Psoas muscle (tissue), 8 donors: ENCODE results near the gene SLC14A1. TPM values are rescaled to one million over a fixed set of nuclear protein-coding genes. Genes with fewer than 3 reads are reported as not detected.

Source experiments
- ATAC-seq, 4 donors: fragments of 200-7000 bp; cut with Tn5 transposase; one replicate each; pipeline ENCODE4 v1.9.1; 2020; ENCODE audit warnings: moderate library complexity in 3 of 4, mild to moderate bottlenecking in 2 of 4
- DNase-seq, 2 donors: peaks; one replicate each; pipeline ENCODE4 v3.0.0-alpha.2; 2020
- H3K27ac ChIP-seq: fragments of 200-600 bp; one replicate; pipeline ENCODE4 v1.8.0; 2022
- H3K27me3 ChIP-seq, 3 donors: fragments of 200-600 bp in 1 of 3; one replicate each; pipeline versions ENCODE4 v1.6.1 to v1.8.0; 2013 to 2022; ENCODE audit warnings: low read length in 2 of 3, mild to moderate bottlenecking in 2 of 3, moderate library complexity in 1 of 3; ENCODE audit not compliant: insufficient read depth in 3 of 3
- H3K36me3 ChIP-seq, 2 donors: fragments of 200-600 bp in 1 of 2; one replicate each; pipeline versions ENCODE4 v1.6.1 to v1.8.0; 2013 to 2022; ENCODE audit warnings: low read depth in 1 of 2, mild to moderate bottlenecking in 1 of 2, moderate library complexity in 1 of 2; ENCODE audit not compliant: insufficient read depth in 1 of 2
- H3K4me1 ChIP-seq: fragments of 200-600 bp; one replicate; pipeline ENCODE4 v1.8.0; 2022
- H3K4me3 ChIP-seq: fragments of 200-600 bp; one replicate; pipeline ENCODE4 v1.8.0; 2022; ENCODE audit warnings: mild to moderate bottlenecking
- H3K9me3 ChIP-seq: fragments of 200-600 bp; one replicate; pipeline ENCODE4 v1.8.0; 2022
- WGBS, 3 donors: extraction: QIAGEN DNeasy Blood & Tissue Kit; methylation state at CpG; one replicate each; pipeline versions ENCODE4 v1.1.6 to v1.1.7; 2013; 5-methylcytosine and 5-hydroxymethylcytosine counted together
- intact Hi-C, 2 donors: fragments of 100-400 bp; cut with DNase I; formaldehyde crosslinking; loops; one replicate each; pipeline versions ENCODE4 v1.11.0 to v1.14.2; 2022
- polyA plus RNA-seq, 3 donors: library from polyadenylated mRNA; stranded (reverse); fragments of 200-250 nt; gene quantifications; one replicate each; pipeline ENCODE4 v1.2.3, GENCODE V29; 2013
- total RNA-seq, 4 donors: library from RNA; stranded (reverse); fragmentation: NEBNext Ultra II Directional in 2 of 4; extraction: Animal tissue kit (Norgen Biotek cat#: 25700) in 2 of 4; gene quantifications; one replicate each; pipeline versions ENCODE4 v1.2.1 to v1.2.4, GENCODE V29; 2021 to 2023
- TF ChIP-seq, protein P1 (sequence below): fragments of 200-600 bp; IDR thresholded peaks from one replicate; pipeline ENCODE4 v1.8.0; 2022; ENCODE audit warnings: antibody characterized with exemption
- donor health status: healthy with polysubstance abuse.
- donor health status: DM: no; HTN: no; CAD: no; lungs with moderate emphysema.
- donor health status: Bipolar disorder and iron deficiency.
- donor health status: healthy.
- donor health status: DM: yes; HTN: yes; CAD: no.
- donor health status: DM: no; HTN: no; CAD: no.
- donor health status: DM: no; HTN: no; CAD: no.
- donor health status: DM: yes; HTN: yes; CAD: no.

SLC14A1 gene
- total and polyA plus RNA-seq, 7 donors, result 1.3 to 10.9 (median 4.8) TPM

DNA sequence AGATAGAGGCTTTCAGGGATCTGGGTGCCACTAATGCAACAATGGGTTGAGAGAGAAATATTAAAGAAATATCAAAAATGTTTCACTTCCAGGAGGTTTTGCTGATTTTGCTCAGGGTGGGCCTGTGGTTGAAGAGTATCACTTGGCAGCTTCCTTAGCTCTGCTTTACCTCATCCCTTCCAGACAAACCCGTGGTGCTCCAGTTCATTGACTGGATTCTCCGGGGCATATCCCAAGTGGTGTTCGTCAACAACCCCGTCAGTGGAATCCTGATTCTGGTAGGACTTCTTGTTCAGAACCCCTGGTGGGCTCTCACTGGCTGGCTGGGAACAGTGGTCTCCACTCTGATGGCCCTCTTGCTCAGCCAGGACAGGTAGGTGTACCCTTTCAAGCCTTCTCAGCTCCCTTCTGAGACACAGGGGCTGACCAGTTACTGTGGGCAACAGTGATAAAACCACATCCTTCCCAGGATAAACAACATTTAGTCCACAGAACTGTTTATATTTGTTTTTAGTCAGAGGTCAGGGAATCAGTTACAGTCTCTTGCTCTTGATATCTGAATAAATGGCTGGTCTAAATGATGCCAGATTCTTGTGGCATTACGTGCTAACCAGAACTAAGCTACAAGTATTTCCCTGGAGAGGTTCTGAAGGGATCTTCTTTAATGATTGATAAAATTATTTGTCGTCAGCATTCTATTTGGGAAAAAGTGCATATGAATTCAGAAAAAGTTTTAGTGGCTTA, 7.0 kb downstream of the SLC14A1 start:
- intact Hi-C loops, result no loop called here
- Histone ChIP-seq H3K9me3 (no peaks in the 10 kb centered on the region), H3K4me1 (no peaks in the 10 kb centered on the region), H3K36me3 (no peaks in the 10 kb centered on the region), H3K4me3 (no peak overlapping the region), H3K27me3 (peaks cover 0 to 4% (median 0%) of the 10 kb centered on the region in 3 donors), H3K27ac (no peak overlapping the region)
- DNase-seq, result no peak
- TF ChIP-seq, protein P1, sequence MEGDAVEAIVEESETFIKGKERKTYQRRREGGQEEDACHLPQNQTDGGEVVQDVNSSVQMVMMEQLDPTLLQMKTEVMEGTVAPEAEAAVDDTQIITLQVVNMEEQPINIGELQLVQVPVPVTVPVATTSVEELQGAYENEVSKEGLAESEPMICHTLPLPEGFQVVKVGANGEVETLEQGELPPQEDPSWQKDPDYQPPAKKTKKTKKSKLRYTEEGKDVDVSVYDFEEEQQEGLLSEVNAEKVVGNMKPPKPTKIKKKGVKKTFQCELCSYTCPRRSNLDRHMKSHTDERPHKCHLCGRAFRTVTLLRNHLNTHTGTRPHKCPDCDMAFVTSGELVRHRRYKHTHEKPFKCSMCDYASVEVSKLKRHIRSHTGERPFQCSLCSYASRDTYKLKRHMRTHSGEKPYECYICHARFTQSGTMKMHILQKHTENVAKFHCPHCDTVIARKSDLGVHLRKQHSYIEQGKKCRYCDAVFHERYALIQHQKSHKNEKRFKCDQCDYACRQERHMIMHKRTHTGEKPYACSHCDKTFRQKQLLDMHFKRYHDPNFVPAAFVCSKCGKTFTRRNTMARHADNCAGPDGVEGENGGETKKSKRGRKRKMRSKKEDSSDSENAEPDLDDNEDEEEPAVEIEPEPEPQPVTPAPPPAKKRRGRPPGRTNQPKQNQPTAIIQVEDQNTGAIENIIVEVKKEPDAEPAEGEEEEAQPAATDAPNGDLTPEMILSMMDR, result no peak
- 60 to 68% (median 63%) methylated on average over 6 of the region's 6 CpGs for WGBS, 3 donors
- no peak for ATAC-seq

DNA sequence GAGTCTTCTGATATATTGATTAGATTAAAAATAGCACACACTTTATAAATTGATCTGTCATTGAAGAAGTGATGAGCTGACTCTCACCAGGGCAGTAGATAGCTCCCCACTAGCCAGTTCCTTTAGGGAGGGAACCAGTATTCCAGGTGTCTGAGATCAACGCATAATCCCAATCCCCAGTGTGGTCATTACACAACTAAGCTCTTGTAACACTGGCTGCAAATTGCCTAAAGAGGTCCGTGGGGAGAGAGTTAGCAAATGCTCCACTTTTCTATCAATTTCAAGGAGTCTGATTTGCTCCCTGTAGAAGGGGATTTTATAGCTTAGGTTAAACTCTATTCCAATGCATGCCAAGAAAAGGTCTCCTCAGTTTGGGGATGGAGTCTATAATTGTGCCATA, 7.7 kb downstream of the SLC14A1 start:
- DNase-seq, result no peak
- H3K27ac ChIP-seq, result no peak overlapping the region
- H3K4me1 ChIP-seq, result no peaks in the 10 kb centered on the region
- H3K9me3 ChIP-seq, result no peaks in the 10 kb centered on the region
- 47 to 54% (median 52%) methylated on average over 2 of the region's 2 CpGs for WGBS, 3 donors
- TF ChIP-seq, protein P1, result no peak
- H3K4me3 ChIP-seq, result no peak overlapping the region
- intact Hi-C loops, result no loop called here
- ATAC-seq, result no peak
- H3K27me3 ChIP-seq, result peaks cover 0 to 4% (median 0%) of the 10 kb centered on the region in 3 donors
- H3K36me3 ChIP-seq, result no peaks in the 10 kb centered on the region

GRCh38 chr18:45733535-45733934, 9.6 kb downstream of the SLC14A1 start:
- H3K36me3 ChIP-seq, result no peaks in the 10 kb centered on the region
- H3K9me3 ChIP-seq, result no peaks in the 10 kb centered on the region
- ATAC-seq (no peak), DNase-seq (no peak)
- H3K27ac ChIP-seq, result no peak overlapping the region
- H3K4me3 ChIP-seq, result no peak overlapping the region
- TF ChIP-seq, protein P1, result no peak
- intact Hi-C loops, result no loop called here
- H3K4me1 ChIP-seq, result no peaks in the 10 kb centered on the region
- H3K27me3 ChIP-seq, result no peaks in the 10 kb centered on the region
- 87 to 91% (median 91%) methylated on average over 7 of the region's 7 CpGs for WGBS, 3 donors

DNA sequence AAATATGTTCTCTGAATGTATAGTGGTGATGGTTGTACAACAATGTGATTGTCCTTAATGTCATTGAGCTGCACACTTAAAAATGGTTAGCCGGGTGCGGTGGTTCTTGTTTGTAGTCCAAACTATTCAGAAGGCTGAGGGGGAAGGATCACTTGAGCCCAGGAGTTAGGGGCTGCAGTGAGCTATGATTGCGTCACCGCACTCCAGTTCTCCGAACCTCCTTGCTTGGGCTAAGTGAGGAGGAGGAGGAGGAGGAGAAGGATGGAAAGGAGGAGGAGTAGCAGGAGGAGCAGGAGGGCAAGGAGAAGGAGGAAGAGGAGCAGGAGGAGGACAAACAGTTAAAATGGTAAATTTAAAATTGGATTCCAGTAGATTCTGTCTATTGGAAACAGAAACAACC, 10.5 kb downstream of the SLC14A1 start:
- Histone ChIP-seq H3K4me3 (no peak overlapping the region), H3K36me3 (no peaks in the 10 kb centered on the region), H3K9me3 (no peaks in the 10 kb centered on the region), H3K27ac (no peak overlapping the region), H3K27me3 (no peaks in the 10 kb centered on the region), H3K4me1 (no peaks in the 10 kb centered on the region)
- 95 to 98% (median 96%) methylated on average over 5 of the region's 5 CpGs for WGBS, 3 donors
- TF ChIP-seq, protein P1, result no peak
- intact Hi-C loops, result no loop called here
- DNase-seq, result no peak
- no peak for ATAC-seq

- no peak for DNase-seq
- no peak for ATAC-seq
- TF ChIP-seq, protein P1, result no peak
- intact Hi-C loops, result no loop called here
- no peaks in the 10 kb centered on the region for H3K4me1 ChIP-seq
- H3K4me3 ChIP-seq, result no peak overlapping the region
- H3K36me3 ChIP-seq, result no peaks in the 10 kb centered on the region
- H3K9me3 ChIP-seq, result no peaks in the 10 kb centered on the region
- 84 to 88% (median 87%) methylated on average over 6 of the region's 6 CpGs for WGBS, 3 donors
- no peak overlapping the region for H3K27ac ChIP-seq
- H3K27me3 ChIP-seq, result peaks cover 0 to 4% (median 0%) of the 10 kb centered on the region in 3 donors
Measured at GRCh38 chr18:45734944-45735343, 11.0 kb downstream of the SLC14A1 start.
